SHP77 (cell line): Measurements from ENCODE around the gene PKNOX1.
A peak's percentile ranks its signal among the peaks of the same experiment; 100 is the strongest.
"Not testable (repeated sequence)": the region's sequence is repeated elsewhere in the genome, so short reads cannot be mapped to it uniquely, and the experiment has no call there.

Experiments used
- DNase-seq, 2 experiments: peaks; one replicate each; lab custom pipeline; 2025; lab: John Stamatoyannopoulos, UW

PKNOX1 gene

DNA sequence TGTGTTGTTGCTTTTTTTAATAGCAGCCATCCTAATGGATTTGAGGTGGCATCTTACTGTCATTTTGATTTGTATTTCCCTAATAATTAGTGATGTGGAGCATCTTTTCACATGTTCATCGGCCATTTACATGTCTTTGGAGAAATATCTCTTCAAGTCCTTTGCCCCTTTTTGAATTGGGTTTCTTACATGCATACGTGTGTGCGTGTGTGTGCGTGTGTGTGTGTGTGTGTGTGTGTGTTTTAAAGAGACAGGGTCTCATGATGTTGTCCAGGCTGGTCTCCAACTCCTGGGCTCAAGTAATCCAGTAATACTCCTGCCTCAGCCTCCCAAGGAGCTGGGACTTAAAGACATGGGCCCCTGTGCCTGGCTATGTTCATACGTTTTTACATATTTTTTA is 9.5 kb downstream of the PKNOX1 start:
- DNase-seq = no peak

- DNase-seq = no peak
Observed at GRCh38 chr21:42986125-42986783, 11.9 kb downstream of the PKNOX1 start.

- no peak for DNase-seq
Observed at GRCh38 chr21:42988236-42988965, 14.0 kb downstream of the PKNOX1 start.

- DNase-seq = not testable (repeated sequence)
Observed at GRCh38 chr21:42989370-42989769, 15.0 kb downstream of the PKNOX1 start.

GRCh38 chr21:42989816-42990650 is 15.7 kb downstream of the PKNOX1 start:
- no peak for DNase-seq

GRCh38 chr21:42991992-42992740 is 17.8 kb downstream of the PKNOX1 start:
- DNase-seq = no peak

- DNase-seq = no peak
Observed at GRCh38 chr21:42993051-42993712, 18.8 kb downstream of the PKNOX1 start.

- no peak for DNase-seq
Observed at GRCh38 chr21:42997053-42997452, 22.7 kb downstream of the PKNOX1 start.

DNA sequence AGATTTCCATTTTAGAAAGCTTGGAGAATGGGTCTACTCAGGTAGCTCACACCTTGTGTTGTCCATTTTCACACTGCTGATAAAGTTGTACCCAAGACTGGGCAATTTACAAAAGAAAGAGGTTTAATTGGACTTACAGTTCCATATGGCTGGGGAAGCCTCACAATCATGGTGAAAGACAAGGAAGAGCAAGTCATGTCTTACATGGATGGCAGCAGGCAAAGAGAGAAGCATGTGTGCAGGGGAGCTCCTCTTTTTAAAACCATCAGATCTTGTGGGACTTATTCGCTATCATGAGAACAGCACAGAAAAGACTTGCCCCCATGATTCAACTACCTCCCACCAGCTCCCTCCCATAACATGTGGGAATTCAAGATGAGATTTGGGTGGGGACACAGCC is 23.6 kb downstream of the PKNOX1 start:
- not testable (repeated sequence) for DNase-seq

GRCh38 chr21:42999152-42999551 is 24.8 kb downstream of the PKNOX1 start:
- not testable (repeated sequence) for DNase-seq

DNA sequence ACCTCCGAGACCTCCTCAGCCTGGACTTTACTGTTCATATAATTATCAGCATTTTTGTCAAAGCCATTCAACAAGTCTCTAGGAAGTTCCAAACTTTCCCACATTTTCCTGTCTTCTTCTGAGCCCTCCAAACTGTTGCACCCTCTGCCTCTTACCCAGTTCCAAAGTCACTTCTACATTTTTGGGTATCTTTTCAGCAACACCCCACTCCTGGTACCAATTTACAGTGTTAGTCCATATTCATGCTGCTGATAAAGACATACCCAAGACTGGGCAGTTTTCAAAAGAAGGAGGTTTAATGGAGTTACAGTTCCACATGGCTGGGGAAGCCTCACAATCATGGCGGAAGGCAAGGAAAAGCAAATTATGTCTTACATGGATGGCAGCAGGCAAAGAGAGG is 25.7 kb downstream of the PKNOX1 start:
- not testable (repeated sequence) for DNase-seq

DNA sequence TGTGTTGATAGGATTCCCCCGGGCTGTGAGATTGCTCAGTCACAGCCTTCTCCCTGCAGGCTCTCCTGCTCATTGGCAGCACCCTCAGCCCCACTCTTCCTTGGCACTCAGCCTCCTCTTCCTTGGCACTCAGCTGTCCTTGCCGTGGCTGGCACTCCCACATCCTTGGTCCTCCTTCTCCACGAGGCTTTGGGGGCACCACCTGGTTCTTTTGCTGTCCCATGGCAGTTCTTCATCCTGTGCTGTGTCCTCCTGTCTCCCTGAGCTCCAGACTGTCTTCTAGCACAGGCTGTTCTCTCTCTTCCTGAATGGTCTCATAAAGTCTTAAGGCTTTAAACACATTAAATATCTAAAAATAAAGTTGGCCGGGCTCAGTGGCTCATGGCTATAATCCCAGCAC is 27.0 kb downstream of the PKNOX1 start:
- DNase-seq = no peak

GRCh38 chr21:43004926-43005325 is 30.6 kb downstream of the PKNOX1 start:
- DNase-seq = no peak

GRCh38 chr21:43005635-43006034 is 31.3 kb downstream of the PKNOX1 start:
- DNase-seq = peak; percentile 39 to 52

DNA sequence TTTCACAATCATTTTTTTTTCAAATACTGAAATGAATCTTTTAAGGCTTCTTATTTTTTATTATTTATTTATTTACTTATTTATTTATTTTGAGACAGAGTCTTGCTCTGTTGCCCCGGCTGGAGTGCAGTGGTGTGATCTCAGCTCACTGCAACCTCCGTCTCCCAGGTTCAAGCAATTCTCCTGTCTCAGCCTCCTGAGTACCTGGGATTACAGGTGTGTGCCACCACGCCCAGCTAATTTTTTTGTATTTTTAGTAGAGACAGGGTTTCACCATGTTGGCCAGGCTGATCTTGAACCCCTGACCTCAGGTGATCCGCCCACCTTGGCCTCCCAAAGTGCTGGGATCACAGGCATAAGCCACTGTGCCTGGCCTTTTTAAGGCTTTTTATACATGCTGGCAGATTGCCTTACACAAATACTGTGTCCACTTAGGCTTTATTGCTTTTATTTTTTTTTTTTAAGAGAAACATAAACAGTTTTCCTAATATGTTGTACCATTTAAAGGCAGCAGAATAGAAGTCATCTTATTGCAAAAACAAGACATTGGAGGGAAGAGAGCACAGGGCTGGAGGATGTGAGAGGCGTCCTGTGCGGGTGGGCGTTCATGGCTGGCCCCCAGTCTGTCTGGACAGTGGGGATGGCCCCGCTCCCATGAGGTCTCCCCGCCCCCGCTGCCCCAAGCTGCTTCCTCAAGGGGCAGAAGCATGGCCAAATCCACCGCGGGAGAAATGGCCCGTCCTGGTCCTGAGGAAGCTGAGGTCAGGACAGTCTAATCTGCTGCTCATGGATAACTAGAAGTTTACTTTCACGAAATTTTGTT is 31.9 kb downstream of the PKNOX1 start:
- DNase-seq = peak in 1 of 2 experiments; percentile 19

DNA sequence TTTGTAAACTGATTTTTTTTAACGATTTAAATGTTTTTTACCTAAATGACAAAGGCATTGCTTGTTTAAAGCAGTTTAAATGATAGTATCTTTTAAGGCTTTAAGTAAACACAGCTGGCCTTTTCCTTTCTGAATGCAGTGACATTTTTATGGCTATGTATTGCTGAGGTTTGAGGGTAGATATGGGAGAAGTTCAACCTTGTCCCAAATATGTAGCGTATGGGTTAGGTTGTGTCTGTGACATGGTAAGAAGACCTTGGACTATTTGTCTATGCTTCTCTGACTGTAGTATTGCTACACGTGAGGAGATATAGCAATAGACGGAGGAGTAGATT is 32.5 kb downstream of the PKNOX1 start:
- peak in 1 of 2 experiments; percentile 39 for DNase-seq

DNA sequence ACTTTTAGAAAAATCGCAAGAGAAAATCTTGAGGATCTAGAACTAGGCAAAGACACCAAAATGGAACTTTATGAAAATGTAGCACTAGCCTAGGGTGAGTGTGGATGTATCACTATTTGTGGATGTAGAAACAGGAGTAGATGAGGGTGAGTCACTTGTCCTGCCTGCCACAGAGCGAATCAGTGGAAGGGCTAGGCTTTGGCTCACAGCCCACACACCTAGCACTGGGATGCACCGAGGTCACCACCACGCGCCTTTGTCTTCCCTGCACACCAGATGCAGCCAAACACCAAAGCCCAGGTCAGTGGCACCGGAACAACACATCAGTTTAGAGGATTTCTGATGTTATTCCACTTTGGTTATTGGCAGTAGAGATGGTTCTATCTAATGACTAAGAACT is 38.2 kb downstream of the PKNOX1 start:
- DNase-seq = no peak

DNA sequence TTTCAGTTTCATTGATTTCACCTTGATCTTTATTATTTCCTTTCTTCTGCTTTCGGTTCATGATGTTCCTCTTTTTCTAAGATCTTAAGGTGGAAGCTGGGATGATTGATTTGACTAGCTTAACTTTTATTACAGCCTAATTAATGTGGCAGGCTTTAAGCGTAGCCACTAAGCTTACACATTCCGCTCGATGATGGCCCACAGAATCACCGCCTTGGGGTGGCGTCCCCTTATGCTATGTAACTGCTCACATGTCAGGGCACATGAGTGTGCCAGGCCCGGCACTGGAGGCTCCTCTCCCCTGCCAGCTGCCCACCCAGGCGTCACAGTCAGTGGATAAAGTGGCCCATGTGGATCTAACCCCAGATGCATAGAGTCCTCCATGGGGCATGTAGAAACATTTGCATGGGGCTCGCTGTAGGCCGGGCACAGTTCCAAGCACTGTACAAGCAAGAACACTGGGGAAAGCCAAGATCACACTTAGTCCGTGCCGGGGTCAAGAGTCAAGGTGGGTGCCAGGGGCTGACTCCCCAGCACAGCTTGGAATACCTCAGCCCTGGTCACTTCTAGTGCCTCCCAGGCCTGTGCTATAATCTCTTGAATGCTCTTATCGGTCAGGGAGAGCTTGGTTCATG is 41.7 kb downstream of the PKNOX1 start:
- no peak for DNase-seq

- DNase-seq = no peak
Observed at GRCh38 chr21:43016728-43017127, 42.4 kb downstream of the PKNOX1 start.

- no peak for DNase-seq
Observed at GRCh38 chr21:43018519-43018918, 44.2 kb downstream of the PKNOX1 start.
